GM19463 (cell line): ENCODE data around the gene ERCC4.

Experiments
- ATAC-seq: cut with Tn5 transposase; IDR thresholded peaks from one replicate; pipeline ENCODE4 v1.9.1; 2021; ENCODE audit warnings: mild to moderate bottlenecking, moderate library complexity; ENCODE audit not compliant: unreplicated experiment

ERCC4 gene

GRCh38 chr16:13945744-13946485, 26.0 kb downstream of the ERCC4 start:
- ATAC-seq = no peak

GRCh38 chr16:13948086-13948485, 28.1 kb downstream of the ERCC4 start:
- no peak for ATAC-seq

GRCh38 chr16:13950821-13951547, 31.0 kb downstream of the ERCC4 start:
- no peak for ATAC-seq

GRCh38 chr16:13951611-13952010, 31.7 kb downstream of the ERCC4 start:
- no peak for ATAC-seq

- ATAC-seq = no peak
Measured at GRCh38 chr16:13953501-13953900, 33.5 kb downstream of the ERCC4 start.

GRCh38 chr16:13956635-13957196, 36.8 kb downstream of the ERCC4 start:
- no peak for ATAC-seq

- peak; percentile 64 for ATAC-seq
Measured at GRCh38 chr16:13957197-13958078, 37.5 kb downstream of the ERCC4 start.

- ATAC-seq = no peak
Measured at GRCh38 chr16:13958474-13958873, 38.5 kb downstream of the ERCC4 start.

GRCh38 chr16:13959626-13960025, 39.7 kb downstream of the ERCC4 start:
- ATAC-seq = no peak

GRCh38 chr16:13961099-13961811, 41.3 kb downstream of the ERCC4 start:
- ATAC-seq = no peak

GRCh38 chr16:13962232-13962631, 42.3 kb downstream of the ERCC4 start:
- no peak for ATAC-seq

- no peak for ATAC-seq
Measured at GRCh38 chr16:13968835-13969234, 48.9 kb downstream of the ERCC4 start.

GRCh38 chr16:13969711-13970110, 49.8 kb downstream of the ERCC4 start:
- no peak for ATAC-seq

- no peak for ATAC-seq
Measured at GRCh38 chr16:13970708-13971422, 50.9 kb downstream of the ERCC4 start.

GRCh38 chr16:13973321-13974023, 53.5 kb downstream of the ERCC4 start:
- ATAC-seq = no peak

- ATAC-seq = no peak
Measured at GRCh38 chr16:13977177-13977576, 57.2 kb downstream of the ERCC4 start.

- no peak for ATAC-seq
Measured at GRCh38 chr16:13982451-13982850, 62.5 kb downstream of the ERCC4 start.

GRCh38 chr16:13983625-13984024, 63.7 kb downstream of the ERCC4 start:
- ATAC-seq = no peak

- no peak for ATAC-seq
Measured at GRCh38 chr16:13984794-13985193, 64.8 kb downstream of the ERCC4 start.
